H9 (cell line): Measurements from ENCODE around the gene CLIC6. TPM values are rescaled to one million over a fixed set of nuclear protein-coding genes. Genes with fewer than 3 reads are reported as not detected.

Experiments
- DNase-seq: peaks from one replicate; pipeline ENCODE4 v3.0.0-alpha.2; 2017
- H2AFZ ChIP-seq: one replicate; pipeline ENCODE4 v1.6.1; 2013; ENCODE audit warnings: mild to moderate bottlenecking, low read length, control low read depth, moderate library complexity
- H2AK5ac ChIP-seq: 2 replicates; pipeline ENCODE4 v1.6.1; 2013; ENCODE audit warnings: low read length, control low read depth, mixed read lengths; ENCODE audit not compliant: insufficient read length
- H2BK120ac ChIP-seq: one replicate; pipeline ENCODE4 v1.6.1; 2013; ENCODE audit warnings: low read depth, mild to moderate bottlenecking, low read length, control low read depth, inconsistent platforms; ENCODE audit not compliant: poor library complexity, severe bottlenecking
- H2BK12ac ChIP-seq: 2 replicates; pipeline ENCODE4 v1.6.1; 2013; ENCODE audit warnings: low read length, control low read depth, mixed read lengths, low read depth; ENCODE audit not compliant: insufficient read length
- H2BK15ac ChIP-seq: 2 replicates; pipeline ENCODE4 v1.6.1; 2013; ENCODE audit warnings: low read depth, low read length, control low read depth
- H2BK20ac ChIP-seq: one replicate; pipeline ENCODE4 v1.6.1; 2013; ENCODE audit warnings: low read depth, mild to moderate bottlenecking, low read length, control low read depth, inconsistent platforms; ENCODE audit not compliant: poor library complexity, severe bottlenecking
- H2BK5ac ChIP-seq: 2 replicates; pipeline ENCODE4 v1.6.1; 2013; ENCODE audit warnings: low read length, control low read depth, mixed read lengths; ENCODE audit not compliant: insufficient read length
- H3K14ac ChIP-seq: 2 replicates; pipeline ENCODE4 v1.6.1; 2013; ENCODE audit warnings: low read length, control low read depth; ENCODE audit not compliant: insufficient read depth
- H3K18ac ChIP-seq: 2 replicates; pipeline ENCODE4 v1.6.1; 2013; ENCODE audit warnings: low read depth, mild to moderate bottlenecking, mixed read lengths, low read length, control low read depth; ENCODE audit not compliant: insufficient read length
- H3K23ac ChIP-seq: 2 replicates; pipeline ENCODE4 v1.6.1; 2013; ENCODE audit warnings: low read length, control low read depth, mixed read lengths, low read depth; ENCODE audit not compliant: insufficient read length
- H3K23me2 ChIP-seq: 2 replicates; pipeline ENCODE4 v1.6.1; 2013; ENCODE audit warnings: low read depth, mild to moderate bottlenecking, mixed read lengths, low read length, control low read depth; ENCODE audit not compliant: insufficient read length, poor library complexity, severe bottlenecking
- H3K27ac ChIP-seq: 2 replicates; pipeline ENCODE4 v1.5.1; 2013; ENCODE audit warnings: low read length, control low read depth, mixed read lengths, low read depth; ENCODE audit not compliant: insufficient read length
- H3K27me3 ChIP-seq: 2 replicates; pipeline ENCODE4 v1.6.1; 2013; ENCODE audit warnings: low read length, control low read depth, inconsistent platforms; ENCODE audit not compliant: insufficient read depth
- H3K4ac ChIP-seq: 2 replicates; pipeline ENCODE4 v1.6.1; 2013; ENCODE audit warnings: low read depth, mild to moderate bottlenecking, control low read depth, inconsistent platforms, low read length, moderate library complexity
- H3K4me1 ChIP-seq: 2 replicates; pipeline ENCODE4 v1.6.1; 2013; ENCODE audit warnings: low read length, control low read depth, inconsistent platforms; ENCODE audit not compliant: insufficient read depth
- H3K4me2 ChIP-seq: 2 replicates; pipeline ENCODE4 v1.6.1; 2013; ENCODE audit warnings: low read length, control low read depth, mixed read lengths; ENCODE audit not compliant: insufficient read length, insufficient read depth
- H3K56ac ChIP-seq: 2 replicates; pipeline ENCODE4 v1.6.1; 2013; ENCODE audit warnings: low read depth, mild to moderate bottlenecking, mixed read lengths, low read length, control low read depth; ENCODE audit not compliant: insufficient read length
- H3K79me1 ChIP-seq: 2 replicates; pipeline ENCODE4 v1.6.1; 2013; ENCODE audit warnings: low read depth, mild to moderate bottlenecking, moderate library complexity, low read length, control low read depth, inconsistent platforms; ENCODE audit not compliant: insufficient read depth, poor library complexity, severe bottlenecking
- H3K79me2 ChIP-seq: 2 replicates; pipeline ENCODE4 v1.6.1; 2013; ENCODE audit warnings: low read length, control low read depth, inconsistent platforms; ENCODE audit not compliant: insufficient read depth
- H3K9ac ChIP-seq: 2 replicates; pipeline ENCODE4 v1.6.1; 2013; ENCODE audit warnings: low read length, control low read depth, mixed read lengths; ENCODE audit not compliant: insufficient read length; ENCODE audit errors: extremely low read depth
- H3K9me3 ChIP-seq: one replicate; pipeline ENCODE4 v1.6.1; 2013; ENCODE audit warnings: low read depth, low read length, inconsistent platforms; ENCODE audit not compliant: control insufficient read depth
- H3T11ph ChIP-seq: one replicate; pipeline ENCODE4 v1.6.1; 2013; ENCODE audit warnings: mild to moderate bottlenecking, low read length, control low read depth, inconsistent platforms
- H4K20me1 ChIP-seq: one replicate; pipeline ENCODE4 v1.6.1; 2013; ENCODE audit not compliant: control insufficient read depth, insufficient read length, insufficient read depth
- H4K5ac ChIP-seq: 2 replicates; pipeline ENCODE4 v1.6.1; 2013; ENCODE audit warnings: low read depth, mild to moderate bottlenecking, mixed read lengths, low read length, control low read depth; ENCODE audit not compliant: insufficient read length
- H4K8ac ChIP-seq: replicated peaks from 2 replicates; pipeline ENCODE4 v1.6.1; 2013; ENCODE audit warnings: low read length, control low read depth, mixed read lengths, low read depth; ENCODE audit not compliant: insufficient read length
- H4K91ac ChIP-seq: 2 replicates; pipeline ENCODE4 v1.6.1; 2013; ENCODE audit warnings: low read depth, mild to moderate bottlenecking, moderate library complexity, mixed read lengths, low read length, control low read depth; ENCODE audit not compliant: insufficient read length
- H3K27ac Mint-ChIP-seq, 3 experiments: 2 replicates in 2 of 3; 3 replicates in 1 of 3; pipeline ENCODE4 v1.8.0; 2020 to 2021; ENCODE audit warnings: mixed read lengths in 3 of 3, mild to moderate bottlenecking in 1 of 3, moderate library complexity in 1 of 3
- H3K27me3 Mint-ChIP-seq: 2 replicates; pipeline ENCODE4 v1.8.0; 2021; ENCODE audit warnings: low read depth, mild to moderate bottlenecking, moderate library complexity, mixed read lengths
- H3K36me3 Mint-ChIP-seq, 3 experiments: 2 replicates in 2 of 3; 3 replicates in 1 of 3; pipeline ENCODE4 v1.8.0; 2020 to 2021; ENCODE audit warnings: low read depth in 3 of 3, mixed read lengths in 3 of 3; ENCODE audit not compliant: insufficient read depth in 1 of 3
- H3K4me1 Mint-ChIP-seq, 2 experiments: 2 replicates each; pipeline ENCODE4 v1.8.0; 2020; ENCODE audit warnings: mixed read lengths in 2 of 2
- H3K4me3 Mint-ChIP-seq, 2 experiments: 2 replicates in 1 of 2; 3 replicates in 1 of 2; pipeline ENCODE4 v1.8.0; 2020 to 2021; ENCODE audit warnings: mild to moderate bottlenecking in 2 of 2, mixed read lengths in 2 of 2, moderate library complexity in 1 of 2
- H3K9me3 Mint-ChIP-seq, 2 experiments: 2 replicates in 1 of 2; 3 replicates in 1 of 2; pipeline ENCODE4 v1.8.0; 2020; ENCODE audit warnings: mild to moderate bottlenecking in 2 of 2, mixed read lengths in 2 of 2, moderate library complexity in 1 of 2
- total RNA-seq: library from RNA; stranded (reverse); gene quantifications from 2 replicates; pipeline ENCODE4 v1.2.1, GENCODE V29; 2021
- TF ChIP-seq, protein P1 (sequence below): fragments of 200-600 bp; sonication (generic); conservative IDR thresholded peaks from 3 replicates; pipeline ENCODE4 v1.8.0; 2021; ENCODE audit warnings: antibody characterized with exemption, mild to moderate bottlenecking

The CLIC6 gene
- total RNA-seq, 1 experiment from 2014 or later: 1.3 TPM

DNA sequence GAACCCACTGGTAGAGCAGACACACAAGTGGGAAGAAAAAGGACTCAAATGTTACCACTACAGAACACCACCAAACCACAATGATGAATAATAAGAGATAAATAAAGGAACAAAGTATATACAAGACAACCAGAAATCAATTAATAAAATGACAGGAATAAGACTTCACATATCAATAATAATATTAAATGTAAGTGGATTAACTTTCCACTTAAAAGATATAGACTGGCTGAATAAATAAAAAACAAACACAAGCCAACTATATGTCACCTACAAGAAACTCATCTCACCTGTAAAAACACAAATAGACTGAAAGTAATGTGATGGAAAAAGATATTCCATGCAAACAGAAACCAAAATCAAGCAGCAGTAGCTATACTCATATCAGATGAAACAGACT, 6.9 kb upstream of the CLIC6 start:
- Histone ChIP-seq H3K14ac (no peak overlapping the region), H2BK5ac (no peak overlapping the region), H3K23ac (no peak overlapping the region), H2BK120ac (no peak overlapping the region), H2BK20ac (no peak overlapping the region), H2BK15ac (no peak overlapping the region), H3K9me3 (no peaks in the 10 kb centered on the region), H3K79me2 (no peaks in the 10 kb centered on the region), H3K23me2 (no peaks in the 10 kb centered on the region), H3K27ac (no peak overlapping the region), H3T11ph (no peak overlapping the region), H2AFZ (no peak overlapping the region), H3K18ac (no peak overlapping the region), H3K27me3 (no peaks in the 10 kb centered on the region), H4K8ac (no peak overlapping the region), H3K79me1 (no peaks in the 10 kb centered on the region), H3K4me2 (no peak overlapping the region), H4K91ac (no peak overlapping the region), H3K56ac (no peak overlapping the region), H4K20me1 (no peaks in the 10 kb centered on the region), H3K4me1 (no peaks in the 10 kb centered on the region), H3K9ac (no peak overlapping the region), H2BK12ac (no peak overlapping the region), H3K4ac (no peak overlapping the region), H2AK5ac (no peak overlapping the region), H4K5ac (no peak overlapping the region)
- H3K9me3 Mint-ChIP-seq: peaks cover 5 to 9% of the 10 kb centered on the region in 2 experiments; a peak in 3 of 5 replicates
- H3K36me3 Mint-ChIP-seq: peaks cover 0 to 3% (median 0%) of the 10 kb centered on the region in 3 experiments; a peak in 1 of 7 replicates
- H3K4me1 Mint-ChIP-seq: no peaks in the 10 kb centered on the region
- TF ChIP-seq, protein P1, sequence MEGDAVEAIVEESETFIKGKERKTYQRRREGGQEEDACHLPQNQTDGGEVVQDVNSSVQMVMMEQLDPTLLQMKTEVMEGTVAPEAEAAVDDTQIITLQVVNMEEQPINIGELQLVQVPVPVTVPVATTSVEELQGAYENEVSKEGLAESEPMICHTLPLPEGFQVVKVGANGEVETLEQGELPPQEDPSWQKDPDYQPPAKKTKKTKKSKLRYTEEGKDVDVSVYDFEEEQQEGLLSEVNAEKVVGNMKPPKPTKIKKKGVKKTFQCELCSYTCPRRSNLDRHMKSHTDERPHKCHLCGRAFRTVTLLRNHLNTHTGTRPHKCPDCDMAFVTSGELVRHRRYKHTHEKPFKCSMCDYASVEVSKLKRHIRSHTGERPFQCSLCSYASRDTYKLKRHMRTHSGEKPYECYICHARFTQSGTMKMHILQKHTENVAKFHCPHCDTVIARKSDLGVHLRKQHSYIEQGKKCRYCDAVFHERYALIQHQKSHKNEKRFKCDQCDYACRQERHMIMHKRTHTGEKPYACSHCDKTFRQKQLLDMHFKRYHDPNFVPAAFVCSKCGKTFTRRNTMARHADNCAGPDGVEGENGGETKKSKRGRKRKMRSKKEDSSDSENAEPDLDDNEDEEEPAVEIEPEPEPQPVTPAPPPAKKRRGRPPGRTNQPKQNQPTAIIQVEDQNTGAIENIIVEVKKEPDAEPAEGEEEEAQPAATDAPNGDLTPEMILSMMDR: no peak
- no peak overlapping the region for H3K4me3 Mint-ChIP-seq
- peaks cover 53% of the 10 kb centered on the region for H3K27me3 Mint-ChIP-seq
- DNase-seq: no peak
- H3K27ac Mint-ChIP-seq: no peak overlapping the region
